Left ventricle myocardium inferior (tissue), 1 donor: ENCODE results near the gene RBPJ. TPM values are rescaled to one million over a fixed set of nuclear protein-coding genes. Genes with fewer than 3 reads are reported as not detected.
"Not testable (repeated sequence)": the region's sequence is repeated elsewhere in the genome, so short reads cannot be mapped to it uniquely, and the experiment has no call there.

Experiments
- DNase-seq: peaks from one replicate; pipeline ENCODE4 v3.0.0-alpha.2; 2020
- H3K27ac ChIP-seq: fragments of 200-600 bp; replicated peaks from 2 replicates; pipeline ENCODE4 v1.8.0; 2021
- H3K27me3 ChIP-seq: fragments of 200-600 bp; 2 replicates; pipeline ENCODE4 v1.8.0; 2021; ENCODE audit warnings: low read depth
- H3K36me3 ChIP-seq: fragments of 200-600 bp; 2 replicates; pipeline ENCODE4 v1.8.0; 2021
- H3K4me1 ChIP-seq: fragments of 200-600 bp; 2 replicates; pipeline ENCODE4 v1.8.0; 2021
- H3K4me3 ChIP-seq: fragments of 200-600 bp; 2 replicates; pipeline ENCODE4 v1.8.0; 2021; ENCODE audit warnings: mild to moderate bottlenecking, moderate library complexity
- H3K9me3 ChIP-seq: fragments of 200-600 bp; replicated peaks from 2 replicates; pipeline ENCODE4 v1.8.0; 2021
- intact Hi-C: fragments of 100-400 bp; cut with micrococcal nuclease; formaldehyde crosslinking; loops from one replicate; pipeline ENCODE4 v1.11.0; 2022
- total RNA-seq: library from RNA; stranded (reverse); fragmentation: NEBNext Ultra II Directional; extraction: Animal tissue kit (Norgen Biotek cat#: 25700); gene quantifications from one replicate; pipeline ENCODE4 v1.2.1, GENCODE V29; 2021
- TF ChIP-seq, protein P1 (sequence below): fragments of 200-600 bp; IDR thresholded peaks from 2 replicates; pipeline ENCODE4 v1.8.0; 2021; ENCODE audit warnings: antibody characterized with exemption, mild to moderate bottlenecking, borderline replicate concordance
- donor health status: DM: no; HTN: yes; CAD: no; lungs with severe emphysema.

The RBPJ gene
- total RNA-seq, 1 donor from 2014 or later: 36.5 TPM

DNA sequence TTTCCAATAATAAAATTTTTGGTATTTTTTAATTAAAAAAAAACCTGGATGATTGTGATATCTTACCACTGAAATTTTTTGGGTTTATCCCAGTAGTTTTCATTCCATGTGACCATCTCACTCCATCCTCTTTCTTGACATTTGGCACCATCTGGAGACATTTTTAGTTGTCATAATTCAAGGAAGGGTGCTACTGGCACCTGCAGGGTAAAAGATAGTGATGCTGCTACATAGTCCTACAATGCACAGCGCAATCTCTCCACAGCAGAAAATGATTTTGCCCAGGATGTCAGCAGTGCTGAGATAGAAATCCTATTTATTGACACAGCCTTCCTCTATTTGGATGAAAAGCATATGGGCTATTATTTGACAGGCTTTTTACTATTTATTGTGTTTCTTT, 79.3 kb downstream of the RBPJ start:
- no peak overlapping the region for H3K4me3 ChIP-seq
- TF ChIP-seq, protein P1, sequence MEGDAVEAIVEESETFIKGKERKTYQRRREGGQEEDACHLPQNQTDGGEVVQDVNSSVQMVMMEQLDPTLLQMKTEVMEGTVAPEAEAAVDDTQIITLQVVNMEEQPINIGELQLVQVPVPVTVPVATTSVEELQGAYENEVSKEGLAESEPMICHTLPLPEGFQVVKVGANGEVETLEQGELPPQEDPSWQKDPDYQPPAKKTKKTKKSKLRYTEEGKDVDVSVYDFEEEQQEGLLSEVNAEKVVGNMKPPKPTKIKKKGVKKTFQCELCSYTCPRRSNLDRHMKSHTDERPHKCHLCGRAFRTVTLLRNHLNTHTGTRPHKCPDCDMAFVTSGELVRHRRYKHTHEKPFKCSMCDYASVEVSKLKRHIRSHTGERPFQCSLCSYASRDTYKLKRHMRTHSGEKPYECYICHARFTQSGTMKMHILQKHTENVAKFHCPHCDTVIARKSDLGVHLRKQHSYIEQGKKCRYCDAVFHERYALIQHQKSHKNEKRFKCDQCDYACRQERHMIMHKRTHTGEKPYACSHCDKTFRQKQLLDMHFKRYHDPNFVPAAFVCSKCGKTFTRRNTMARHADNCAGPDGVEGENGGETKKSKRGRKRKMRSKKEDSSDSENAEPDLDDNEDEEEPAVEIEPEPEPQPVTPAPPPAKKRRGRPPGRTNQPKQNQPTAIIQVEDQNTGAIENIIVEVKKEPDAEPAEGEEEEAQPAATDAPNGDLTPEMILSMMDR: no peak
- intact Hi-C loops: no loop called here

DNA sequence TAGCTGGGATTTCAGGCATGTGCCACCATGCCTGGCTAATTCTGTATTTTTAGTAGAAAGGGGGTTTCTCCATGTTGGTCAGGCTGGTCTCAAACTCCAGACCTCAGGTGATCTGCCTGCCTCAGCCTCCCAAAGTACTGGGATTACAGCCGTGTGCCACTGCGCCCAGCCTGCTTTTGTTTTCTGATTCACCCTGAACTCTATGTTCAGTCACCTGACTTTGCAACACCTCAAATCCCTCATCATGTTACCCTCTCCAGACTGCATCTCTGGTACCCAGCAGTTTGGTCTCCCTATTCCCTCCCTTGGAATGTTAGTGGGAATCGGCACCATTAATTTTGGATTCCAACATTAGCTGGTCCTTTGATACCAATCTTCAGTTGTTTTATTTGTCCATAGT, 81.2 kb downstream of the RBPJ start:
- peaks cover 16% of the 10 kb centered on the region for H3K9me3 ChIP-seq
- DNase-seq, H3K27me3 ChIP-seq, intact Hi-C loops, H3K27ac ChIP-seq, H3K4me3 ChIP-seq: not testable (repeated sequence)
- peaks cover 18% of the 10 kb centered on the region for H3K36me3 ChIP-seq
- peaks cover 25% of the 10 kb centered on the region for H3K4me1 ChIP-seq

More for the DNA sequence above, 79.3 kb downstream of the RBPJ start:
- Histone ChIP-seq H3K4me1 (peaks cover 35% of the 10 kb centered on the region), H3K27me3 (no peaks in the 10 kb centered on the region), H3K27ac (no peak overlapping the region), H3K36me3 (peaks cover 5% of the 10 kb centered on the region), H3K9me3 (no peaks in the 10 kb centered on the region)
- DNase-seq: no peak

DNA sequence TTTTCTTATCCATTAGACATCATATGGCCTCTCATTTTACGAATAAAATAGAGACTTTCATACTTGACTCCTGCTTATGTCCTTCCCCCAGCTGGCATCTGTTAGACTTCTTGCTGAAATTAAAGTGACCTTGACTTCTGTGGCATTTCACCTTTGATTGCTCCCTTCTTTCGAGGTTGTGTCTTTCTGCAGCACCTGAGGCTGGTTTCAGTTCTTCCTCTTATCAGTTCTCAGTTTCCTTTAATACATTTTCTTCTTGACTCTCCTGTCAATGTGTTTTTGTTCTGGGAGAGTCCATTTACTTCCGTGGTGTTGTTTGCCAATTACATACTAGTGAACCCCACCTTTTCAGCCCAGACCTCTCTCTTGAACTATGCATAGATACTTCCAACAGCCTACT, 81.6 kb downstream of the RBPJ start:
- Histone ChIP-seq H3K27me3 (no peaks in the 10 kb centered on the region), H3K9me3 (peaks cover 16% of the 10 kb centered on the region), H3K36me3 (peaks cover 20% of the 10 kb centered on the region), H3K4me1 (peaks cover 23% of the 10 kb centered on the region), H3K4me3 (no peak overlapping the region), H3K27ac (no peak overlapping the region)
- TF ChIP-seq, protein P1: no peak
- intact Hi-C loops: no loop called here
- no peak for DNase-seq

- Histone ChIP-seq H3K36me3 (peaks cover 16% of the 10 kb centered on the region), H3K9me3 (peaks cover 16% of the 10 kb centered on the region), H3K27ac (no peak overlapping the region), H3K4me3 (no peak overlapping the region), H3K27me3 (no peaks in the 10 kb centered on the region), H3K4me1 (peaks cover 23% of the 10 kb centered on the region)
- DNase-seq: no peak
- TF ChIP-seq, protein P1: peak; percentile 23
- intact Hi-C loops: no loop called here
Observed at GRCh38 chr4:26404743-26405206, 84.0 kb downstream of the RBPJ start.

DNA sequence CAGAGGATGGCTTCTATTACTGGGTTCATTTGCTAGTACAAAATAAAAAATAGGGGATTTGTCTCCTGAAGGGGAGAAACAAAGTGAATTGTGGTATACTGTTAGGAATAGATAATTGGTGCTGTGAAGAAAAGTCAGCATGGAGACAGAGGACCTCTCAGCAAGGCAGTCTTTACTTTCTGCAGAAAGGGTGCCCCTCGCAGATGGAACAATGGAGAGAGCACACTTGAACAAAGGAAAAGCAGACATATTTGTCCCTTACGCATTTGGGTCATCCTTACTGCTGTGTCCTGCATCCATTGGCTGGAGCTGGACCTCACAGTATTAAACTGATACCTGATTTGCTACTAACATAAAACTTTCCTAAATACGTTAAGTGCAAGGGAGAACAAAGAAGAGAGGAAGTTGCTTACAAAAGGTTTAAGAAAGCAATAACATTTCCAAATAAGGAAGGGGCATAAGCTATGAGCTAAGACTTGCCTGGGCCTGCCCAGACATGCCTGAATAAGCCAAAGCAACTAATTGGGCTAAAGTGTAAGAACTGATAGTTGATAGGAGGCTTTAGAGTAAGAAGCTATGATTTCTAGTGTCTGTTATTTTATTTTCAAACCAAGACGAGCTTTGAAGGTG, 85.6 kb downstream of the RBPJ start:
- H3K4me3 ChIP-seq: no peak overlapping the region
- no peak for DNase-seq
- TF ChIP-seq, protein P1: no peak
- H3K27me3 ChIP-seq: no peaks in the 10 kb centered on the region
- H3K4me1 ChIP-seq: peaks cover 26% of the 10 kb centered on the region
- H3K36me3 ChIP-seq: peaks cover 16% of the 10 kb centered on the region
- peaks cover 16% of the 10 kb centered on the region for H3K9me3 ChIP-seq
- intact Hi-C loops: no loop called here
- H3K27ac ChIP-seq: no peak overlapping the region

- H3K27me3 ChIP-seq: no peaks in the 10 kb centered on the region
- peaks cover 16% of the 10 kb centered on the region for H3K36me3 ChIP-seq
- H3K4me3 ChIP-seq: no peak overlapping the region
- no peak overlapping the region for H3K27ac ChIP-seq
- TF ChIP-seq, protein P1: no peak
- intact Hi-C loops: no loop called here
- peaks cover 25% of the 10 kb centered on the region for H3K4me1 ChIP-seq
- peaks cover 16% of the 10 kb centered on the region for H3K9me3 ChIP-seq
- no peak for DNase-seq
Observed at GRCh38 chr4:26407476-26407875, 86.7 kb downstream of the RBPJ start.
